Measurements from ENCODE around the gene CLTC. TPM values are rescaled to one million over a fixed set of nuclear protein-coding genes. Genes with fewer than 3 reads are reported as not detected.
"Not testable (repeated sequence)": the region's sequence is repeated elsewhere in the genome, so short reads cannot be mapped to it uniquely, and the experiment has no call there.

The CLTC gene
- total RNA-seq, 1 donor from 2014 or later = 477 TPM

- peak; percentile 53 for DNase-seq
These were observed 15.2 kb downstream of the CLTC start for GRCh38 chr17:59634632-59635541.

GRCh38 chr17:59637611-59638310 lies 18.1 kb downstream of the CLTC start:
- no peak for DNase-seq

- no peak for DNase-seq
These were observed 18.9 kb downstream of the CLTC start for GRCh38 chr17:59638553-59638952.

- DNase-seq = no peak
These were observed 22.2 kb downstream of the CLTC start for GRCh38 chr17:59641799-59642484.

- no peak for DNase-seq
These were observed 22.9 kb downstream of the CLTC start for GRCh38 chr17:59642565-59642964.

GRCh38 chr17:59643159-59644140 lies 23.8 kb downstream of the CLTC start:
- no peak for DNase-seq

DNA sequence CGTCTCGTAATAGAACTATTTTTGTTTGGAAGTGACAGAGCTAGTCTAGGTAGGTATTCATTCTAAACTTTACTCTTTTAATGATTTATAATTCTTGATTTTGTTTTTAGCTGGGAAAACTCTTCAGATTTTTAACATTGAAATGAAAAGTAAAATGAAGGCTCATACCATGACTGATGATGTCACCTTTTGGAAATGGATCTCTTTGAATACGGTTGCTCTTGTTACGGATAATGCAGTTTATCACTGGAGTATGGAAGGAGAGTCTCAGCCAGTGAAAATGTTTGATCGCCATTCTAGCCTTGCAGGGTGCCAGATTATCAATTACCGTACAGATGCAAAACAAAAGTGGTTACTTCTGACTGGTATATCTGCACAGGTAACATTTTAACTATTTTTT lies 27.6 kb downstream of the CLTC start:
- DNase-seq = no peak

DNA sequence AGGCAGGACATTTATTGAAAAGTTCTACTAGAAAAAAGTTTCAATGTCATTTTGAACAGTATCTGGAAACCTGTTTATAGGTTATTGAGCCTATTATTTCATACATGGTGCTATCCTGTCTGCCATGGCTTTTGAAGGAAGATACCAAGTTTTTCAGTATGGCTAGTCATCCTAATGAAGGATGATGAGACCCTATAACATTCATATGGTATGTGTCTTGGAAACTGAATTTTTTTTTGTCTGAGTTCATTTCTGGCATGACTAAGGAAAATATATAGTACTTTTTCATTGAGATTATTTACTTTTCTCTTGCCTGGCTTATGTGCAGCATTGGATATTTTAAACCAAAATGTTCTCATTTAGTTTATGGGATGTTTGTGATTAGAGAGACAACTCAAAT lies 30.2 kb downstream of the CLTC start:
- DNase-seq = no peak

GRCh38 chr17:59650642-59651041 lies 30.9 kb downstream of the CLTC start:
- DNase-seq = no peak

DNA sequence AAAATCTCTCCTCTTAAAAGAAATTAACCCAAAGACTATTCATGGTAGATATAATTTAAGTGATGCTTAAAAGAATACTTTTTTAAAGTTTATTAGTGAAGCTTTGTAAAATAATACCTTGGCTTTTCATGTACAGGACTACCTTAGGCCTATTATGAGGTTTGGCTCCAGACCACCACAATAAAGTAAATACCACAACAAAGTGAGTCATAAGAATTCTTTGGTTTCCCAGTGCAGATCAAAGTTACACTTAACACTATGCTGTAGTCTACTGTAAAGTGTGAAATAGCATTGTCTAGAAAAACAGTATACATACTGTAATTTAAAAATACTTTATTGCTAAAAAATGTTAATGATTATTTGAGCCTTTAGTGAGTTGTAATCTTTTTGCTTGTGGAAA lies 31.7 kb downstream of the CLTC start:
- DNase-seq = no peak

DNA sequence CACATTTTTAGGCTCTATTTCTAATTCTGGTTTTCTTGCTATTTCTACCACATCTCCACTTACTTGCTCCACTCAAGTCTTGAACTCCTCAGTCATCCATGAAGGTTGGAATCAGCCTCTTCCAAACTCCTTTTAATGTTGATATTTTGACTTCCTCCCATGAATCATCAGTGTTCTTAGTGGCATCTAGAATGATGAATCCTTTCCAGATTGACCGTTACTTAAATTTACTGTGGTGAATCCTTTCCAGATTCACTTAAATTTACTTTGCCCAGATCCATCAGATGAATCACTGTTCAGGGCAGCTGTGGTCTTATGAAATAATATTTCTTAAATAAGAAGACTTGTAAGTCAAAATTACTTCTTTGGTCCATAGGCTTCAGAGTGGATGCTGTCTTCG lies 32.4 kb downstream of the CLTC start:
- no peak for DNase-seq

DNA sequence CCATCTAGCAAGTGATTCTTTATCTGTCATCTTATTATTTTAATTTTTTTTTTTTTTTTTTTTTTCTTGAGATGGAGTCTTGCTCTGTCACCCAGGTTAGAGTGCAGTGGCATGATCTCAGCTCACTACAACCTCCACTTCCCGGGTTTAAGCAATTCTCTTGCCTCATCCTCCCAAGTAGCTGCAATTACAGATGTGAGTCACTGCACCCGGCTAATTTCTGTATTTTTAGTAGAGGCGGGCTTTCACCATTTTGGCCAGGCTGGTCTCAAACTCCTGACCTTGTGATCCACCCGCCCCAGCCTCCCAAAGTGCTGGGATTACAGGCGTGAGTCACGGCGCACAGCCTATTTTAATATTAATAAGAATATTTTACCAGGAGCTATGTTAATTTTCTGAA lies 36.9 kb downstream of the CLTC start:
- not testable (repeated sequence) for DNase-seq

GRCh38 chr17:59666235-59666634 lies 46.5 kb downstream of the CLTC start:
- DNase-seq = no peak

GRCh38 chr17:59668816-59669215 lies 49.1 kb downstream of the CLTC start:
- DNase-seq = peak; percentile 90

GRCh38 chr17:59669411-59669810 lies 49.7 kb downstream of the CLTC start:
- no peak for DNase-seq

DNA sequence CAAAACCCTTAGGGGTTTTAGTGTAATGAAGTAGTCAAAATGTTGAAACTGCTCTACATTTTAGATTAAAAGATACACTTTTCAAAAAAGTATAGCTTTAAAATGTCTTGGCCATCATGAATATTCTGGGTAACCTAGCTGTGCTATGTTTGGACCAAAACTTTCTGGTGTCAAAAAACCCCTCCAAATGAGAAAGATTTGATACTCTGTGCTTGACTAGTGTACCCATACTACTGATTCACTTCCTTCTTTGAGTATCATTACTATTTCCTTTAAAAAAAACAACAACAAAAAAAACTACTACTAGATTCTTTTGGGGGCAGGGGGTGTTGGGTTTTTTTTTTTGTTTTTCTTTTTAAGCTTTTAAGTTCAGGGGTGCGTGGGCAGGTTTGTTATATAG lies 50.2 kb downstream of the CLTC start:
- DNase-seq = no peak

DNA sequence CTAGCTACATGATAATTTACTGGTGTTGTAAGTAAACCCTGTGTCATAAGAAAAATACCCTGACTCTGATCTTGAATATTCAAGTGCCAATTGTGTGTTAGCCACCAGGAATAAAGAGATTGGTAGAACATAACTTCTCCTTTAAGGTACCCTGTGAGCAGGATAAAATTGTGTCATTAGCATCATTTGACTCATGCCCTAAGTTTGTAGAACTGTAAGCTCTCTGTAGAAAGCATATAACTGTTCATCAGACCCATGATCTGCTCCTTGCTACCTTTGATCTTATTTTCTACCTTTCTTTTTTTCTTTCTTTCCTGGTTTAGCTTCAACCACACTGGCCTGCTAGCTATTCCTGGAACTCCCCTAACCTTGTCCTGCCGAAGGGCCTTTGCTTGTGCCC lies 51.7 kb downstream of the CLTC start:
- DNase-seq = no peak

DNA sequence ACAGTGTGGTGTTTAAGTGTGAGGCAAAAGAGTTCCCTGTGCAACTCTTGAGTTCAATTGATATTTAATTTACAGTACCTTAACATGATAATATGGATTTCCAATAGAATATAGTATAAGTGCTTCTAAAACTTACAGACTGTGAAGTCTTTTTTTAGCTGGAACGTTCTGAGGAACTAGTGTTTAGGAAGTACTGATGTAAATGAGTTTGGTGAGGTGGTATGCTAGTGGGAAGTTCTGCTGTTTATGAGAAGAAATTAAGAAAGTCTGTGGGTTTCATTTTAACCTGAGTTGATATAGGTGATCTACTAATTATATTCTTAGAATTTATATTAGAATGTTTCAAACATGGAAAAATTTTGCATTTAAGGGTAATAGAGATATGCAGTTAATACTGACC lies 55.5 kb downstream of the CLTC start:
- no peak for DNase-seq

DNA sequence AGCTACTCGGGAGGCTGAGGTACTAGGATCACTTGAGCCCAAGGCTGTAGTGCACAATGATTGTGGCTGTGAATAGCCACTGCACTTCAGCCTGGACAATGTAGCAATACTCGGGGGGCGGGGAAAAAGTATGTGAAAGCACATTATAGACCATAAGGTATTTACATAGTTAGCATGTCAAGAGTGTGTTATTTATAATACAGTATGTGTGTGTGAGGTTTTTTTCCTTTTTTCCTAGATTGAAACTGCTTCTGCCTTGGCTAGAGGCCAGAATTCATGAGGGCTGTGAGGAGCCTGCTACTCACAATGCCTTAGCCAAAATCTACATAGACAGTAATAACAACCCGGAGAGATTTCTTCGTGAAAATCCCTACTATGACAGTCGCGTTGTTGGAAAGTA lies 57.0 kb downstream of the CLTC start:
- DNase-seq = no peak

GRCh38 chr17:59678918-59679317 lies 59.2 kb downstream of the CLTC start:
- no peak for DNase-seq

- DNase-seq = peak; percentile 33
These were observed 60.6 kb downstream of the CLTC start for GRCh38 chr17:59680314-59680713.

DNA sequence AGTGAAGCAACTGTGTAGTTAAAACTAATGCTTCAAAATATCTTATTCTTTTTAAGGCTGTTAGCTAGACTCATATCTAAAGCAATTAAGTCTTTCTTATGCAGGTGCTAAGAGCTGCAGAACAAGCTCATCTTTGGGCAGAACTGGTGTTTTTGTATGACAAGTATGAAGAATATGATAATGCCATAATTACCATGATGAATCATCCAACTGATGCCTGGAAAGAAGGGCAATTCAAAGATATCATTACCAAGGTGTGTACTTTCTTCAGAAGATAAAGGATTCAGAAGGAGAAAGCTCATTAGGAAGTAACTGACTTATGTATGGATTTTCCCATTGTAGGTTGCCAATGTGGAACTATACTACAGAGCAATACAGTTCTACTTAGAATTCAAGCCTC lies 63.6 kb downstream of the CLTC start:
- DNase-seq = no peak

Measured in dermis blood vessel endothelial cell (primary cell).